HL-60 (cell line): ENCODE measurements around the gene TAF5L.

ENCODE experiments used
- GABPA ChIP-seq: IDR thresholded peaks from 2 replicates; pipeline ENCODE4 v1.6.1; 2012; ENCODE audit warnings: low read depth
- TF ChIP-seq, protein P1 (sequence below): IDR thresholded peaks from one replicate; pipeline ENCODE4 v1.5.1; 2011; ENCODE audit warnings: low read length, control low read depth, inconsistent platforms; ENCODE audit not compliant: insufficient read depth
- TF ChIP-seq, protein P2 (sequence below): IDR thresholded peaks from 2 replicates; pipeline ENCODE4 v1.6.1; 2012; ENCODE audit warnings: low read depth; ENCODE audit not compliant: insufficient replicate concordance

- TF ChIP-seq, protein P1, sequence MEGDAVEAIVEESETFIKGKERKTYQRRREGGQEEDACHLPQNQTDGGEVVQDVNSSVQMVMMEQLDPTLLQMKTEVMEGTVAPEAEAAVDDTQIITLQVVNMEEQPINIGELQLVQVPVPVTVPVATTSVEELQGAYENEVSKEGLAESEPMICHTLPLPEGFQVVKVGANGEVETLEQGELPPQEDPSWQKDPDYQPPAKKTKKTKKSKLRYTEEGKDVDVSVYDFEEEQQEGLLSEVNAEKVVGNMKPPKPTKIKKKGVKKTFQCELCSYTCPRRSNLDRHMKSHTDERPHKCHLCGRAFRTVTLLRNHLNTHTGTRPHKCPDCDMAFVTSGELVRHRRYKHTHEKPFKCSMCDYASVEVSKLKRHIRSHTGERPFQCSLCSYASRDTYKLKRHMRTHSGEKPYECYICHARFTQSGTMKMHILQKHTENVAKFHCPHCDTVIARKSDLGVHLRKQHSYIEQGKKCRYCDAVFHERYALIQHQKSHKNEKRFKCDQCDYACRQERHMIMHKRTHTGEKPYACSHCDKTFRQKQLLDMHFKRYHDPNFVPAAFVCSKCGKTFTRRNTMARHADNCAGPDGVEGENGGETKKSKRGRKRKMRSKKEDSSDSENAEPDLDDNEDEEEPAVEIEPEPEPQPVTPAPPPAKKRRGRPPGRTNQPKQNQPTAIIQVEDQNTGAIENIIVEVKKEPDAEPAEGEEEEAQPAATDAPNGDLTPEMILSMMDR: no peak
- TF ChIP-seq GABPA: no peak
- TF ChIP-seq, protein P2, sequence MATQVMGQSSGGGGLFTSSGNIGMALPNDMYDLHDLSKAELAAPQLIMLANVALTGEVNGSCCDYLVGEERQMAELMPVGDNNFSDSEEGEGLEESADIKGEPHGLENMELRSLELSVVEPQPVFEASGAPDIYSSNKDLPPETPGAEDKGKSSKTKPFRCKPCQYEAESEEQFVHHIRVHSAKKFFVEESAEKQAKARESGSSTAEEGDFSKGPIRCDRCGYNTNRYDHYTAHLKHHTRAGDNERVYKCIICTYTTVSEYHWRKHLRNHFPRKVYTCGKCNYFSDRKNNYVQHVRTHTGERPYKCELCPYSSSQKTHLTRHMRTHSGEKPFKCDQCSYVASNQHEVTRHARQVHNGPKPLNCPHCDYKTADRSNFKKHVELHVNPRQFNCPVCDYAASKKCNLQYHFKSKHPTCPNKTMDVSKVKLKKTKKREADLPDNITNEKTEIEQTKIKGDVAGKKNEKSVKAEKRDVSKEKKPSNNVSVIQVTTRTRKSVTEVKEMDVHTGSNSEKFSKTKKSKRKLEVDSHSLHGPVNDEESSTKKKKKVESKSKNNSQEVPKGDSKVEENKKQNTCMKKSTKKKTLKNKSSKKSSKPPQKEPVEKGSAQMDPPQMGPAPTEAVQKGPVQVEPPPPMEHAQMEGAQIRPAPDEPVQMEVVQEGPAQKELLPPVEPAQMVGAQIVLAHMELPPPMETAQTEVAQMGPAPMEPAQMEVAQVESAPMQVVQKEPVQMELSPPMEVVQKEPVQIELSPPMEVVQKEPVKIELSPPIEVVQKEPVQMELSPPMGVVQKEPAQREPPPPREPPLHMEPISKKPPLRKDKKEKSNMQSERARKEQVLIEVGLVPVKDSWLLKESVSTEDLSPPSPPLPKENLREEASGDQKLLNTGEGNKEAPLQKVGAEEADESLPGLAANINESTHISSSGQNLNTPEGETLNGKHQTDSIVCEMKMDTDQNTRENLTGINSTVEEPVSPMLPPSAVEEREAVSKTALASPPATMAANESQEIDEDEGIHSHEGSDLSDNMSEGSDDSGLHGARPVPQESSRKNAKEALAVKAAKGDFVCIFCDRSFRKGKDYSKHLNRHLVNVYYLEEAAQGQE: no peak
These were observed 27.5 kb upstream of the TAF5L start for GRCh38 chr1:229653420-229653819.
